ELR (cell line): ENCODE results near the gene RAN.
"Not testable (repeated sequence)": the region's sequence is repeated elsewhere in the genome, so short reads cannot be mapped to it uniquely, and the experiment has no call there.

Source experiments
- DNase-seq: peaks from one replicate; pipeline ENCODE4 v3.0.0-alpha.2; 2015; ENCODE audit warnings: low read depth

The RAN gene

GRCh38 chr12:130871286-130872178, at the start of gene RAN:
Gene RAN, plus strand, starts transcription at chr12:130872066. Its CDS starts 528 bp downstream, at chr12:130872594.
- DNase-seq: peak; percentile 92

DNA sequence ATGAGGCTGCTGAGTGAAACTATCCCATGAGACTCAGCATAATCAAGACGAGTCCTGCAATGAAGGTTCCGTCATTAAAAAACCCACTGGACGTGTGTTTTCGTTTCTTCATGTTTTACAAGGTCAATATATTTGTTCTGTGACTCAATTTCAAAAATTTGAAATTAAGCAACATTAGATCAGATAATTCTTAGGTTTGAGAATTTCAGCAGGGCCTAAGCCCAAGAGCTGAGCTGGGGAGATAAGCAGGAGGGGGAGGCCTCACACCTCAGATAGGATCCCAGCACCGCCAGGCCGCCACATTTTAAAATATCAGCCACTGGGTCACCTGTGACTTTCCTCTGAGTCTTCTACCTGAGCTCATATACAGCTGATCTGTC, 46.1 kb upstream of the RAN start:
- no peak for DNase-seq

- peak; percentile 63 for DNase-seq
Observed at GRCh38 chr12:130826151-130826801, 45.6 kb upstream of the RAN start.

GRCh38 chr12:130827432-130827831, 44.4 kb upstream of the RAN start:
- DNase-seq: no peak

- DNase-seq: no peak
Observed at GRCh38 chr12:130828895-130829294, 43.0 kb upstream of the RAN start.

DNA sequence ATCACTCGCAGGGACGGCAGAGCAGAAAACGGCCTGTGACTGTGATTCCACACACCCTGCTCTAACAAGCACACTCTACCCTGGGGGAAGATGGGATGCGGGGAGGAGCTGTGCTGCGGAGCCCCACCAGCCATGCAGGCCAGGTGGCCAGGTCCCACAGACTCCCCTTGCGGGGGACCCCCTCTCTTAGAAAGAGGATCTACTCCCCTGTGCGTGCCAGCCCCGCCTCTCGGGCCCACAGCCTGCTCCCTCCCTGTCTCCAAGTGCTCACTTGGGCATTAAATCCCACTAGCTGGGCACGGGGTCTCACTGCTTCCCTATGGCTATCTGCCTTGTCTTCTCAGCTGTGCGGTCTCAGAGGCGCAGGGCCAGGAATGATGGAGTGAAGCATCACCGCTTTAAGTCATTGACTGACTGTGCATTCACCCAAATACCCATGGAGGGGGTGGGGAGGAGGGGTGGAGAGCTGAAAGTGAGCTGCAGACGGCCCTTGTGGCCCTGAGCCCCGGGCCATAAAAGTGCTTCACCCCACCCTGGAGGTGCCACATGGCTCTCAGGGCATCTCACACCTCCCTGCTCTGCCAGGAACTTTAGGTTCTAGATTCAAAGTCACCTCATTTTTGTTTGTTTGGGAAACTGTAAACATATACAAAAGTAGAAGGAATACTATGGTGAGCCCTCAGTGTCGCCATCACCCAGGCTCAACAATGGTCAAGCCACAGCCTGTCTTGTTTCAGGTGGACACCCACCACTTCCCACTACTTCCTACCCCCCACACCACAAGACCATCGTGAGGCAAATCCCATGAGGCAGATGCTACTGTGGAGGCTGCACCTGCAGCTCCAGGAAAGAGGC, 42.2 kb upstream of the RAN start:
- DNase-seq: no peak

DNA sequence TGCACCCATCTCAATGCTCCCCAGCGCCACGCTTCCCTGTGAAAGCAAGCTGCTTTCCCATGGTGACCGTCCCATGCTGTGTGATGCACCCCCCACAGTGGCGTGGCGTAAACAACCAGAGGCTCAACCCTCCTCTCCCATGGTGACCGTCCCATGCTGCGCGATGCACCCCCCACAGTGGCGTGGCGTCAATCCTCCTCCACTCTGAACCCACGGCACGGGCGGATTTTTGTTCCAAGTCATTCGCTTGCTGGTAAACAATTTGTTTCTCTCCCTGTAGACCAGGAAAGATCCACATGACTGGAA, 41.7 kb upstream of the RAN start:
- no peak for DNase-seq

DNA sequence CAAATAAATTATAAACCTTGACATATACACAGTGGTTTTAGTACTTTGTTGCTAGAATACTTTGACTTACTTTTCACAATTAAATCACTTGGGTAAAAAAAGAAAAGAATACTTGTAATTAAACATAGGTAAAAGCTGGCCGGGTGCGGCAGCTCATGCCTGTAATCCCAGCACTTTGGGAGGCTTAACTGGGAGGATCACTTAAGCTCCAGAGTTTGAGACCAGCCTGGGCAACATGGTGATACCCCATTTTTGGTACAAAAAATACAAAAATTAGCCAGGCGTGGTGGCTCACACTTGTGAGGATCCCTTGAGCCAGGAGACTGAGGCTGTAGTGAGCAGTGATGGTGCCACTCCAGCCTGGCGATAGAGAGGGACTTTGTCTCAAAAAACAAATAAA, 40.6 kb upstream of the RAN start:
- DNase-seq: no peak

- no peak for DNase-seq
Observed at GRCh38 chr12:130831876-130832405, 39.9 kb upstream of the RAN start.

- DNase-seq: peak; percentile 35
Observed at GRCh38 chr12:130832561-130833209, 39.2 kb upstream of the RAN start.

DNA sequence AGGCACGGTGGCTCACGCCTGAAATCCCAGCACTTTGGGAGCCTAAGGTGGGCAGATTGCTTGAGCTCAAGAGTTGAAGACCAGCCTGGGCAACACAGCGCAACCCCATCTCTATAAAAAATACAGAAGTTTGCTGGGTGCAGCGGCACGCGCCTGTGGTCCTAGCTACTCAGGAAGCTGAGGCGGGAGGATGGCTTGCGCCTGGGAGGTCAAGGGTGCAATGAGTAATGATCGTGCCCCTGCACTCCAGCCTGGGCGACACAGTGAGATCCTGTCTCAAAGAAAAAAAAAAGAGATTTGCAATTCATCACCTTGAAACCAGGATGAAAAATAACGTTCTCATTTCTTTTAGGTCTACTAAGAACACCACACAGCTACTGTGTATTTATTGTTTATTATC, 36.9 kb upstream of the RAN start:
- no peak for DNase-seq

- no peak for DNase-seq
Observed at GRCh38 chr12:130835436-130835835, 36.4 kb upstream of the RAN start.

DNA sequence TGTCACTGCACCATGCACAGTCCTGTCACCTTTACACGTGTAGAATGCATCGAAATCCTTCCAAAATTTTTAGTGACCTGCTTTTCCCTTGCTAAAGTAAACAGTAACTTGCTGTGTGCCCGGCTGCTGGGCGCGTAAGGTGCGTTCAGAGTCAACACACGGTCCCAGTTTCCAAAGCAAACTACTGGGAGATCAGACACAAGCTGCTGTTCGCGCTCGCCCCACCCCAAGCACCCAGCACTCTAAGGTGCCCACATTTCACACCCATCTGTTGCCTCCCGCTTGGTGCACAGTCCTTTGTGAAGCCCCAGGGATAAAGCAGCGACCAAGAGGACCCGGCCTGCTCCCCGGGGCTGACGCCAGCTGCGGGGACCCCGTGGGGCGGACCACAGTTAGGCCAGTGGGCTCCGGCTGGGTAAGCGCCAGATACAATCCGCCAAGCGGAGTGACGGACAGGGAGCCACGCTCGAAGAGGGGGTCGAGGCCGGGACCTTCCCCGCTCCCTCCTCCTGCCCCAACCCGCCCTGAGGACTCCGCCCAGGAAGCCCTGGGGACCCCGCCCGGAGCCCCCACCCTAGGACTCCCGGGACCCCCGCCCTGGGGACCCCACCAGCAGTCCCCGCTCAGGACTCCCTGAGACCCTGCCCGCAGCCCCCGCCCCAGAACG, 33.4 kb upstream of the RAN start:
- peak; percentile 34 for DNase-seq

DNA sequence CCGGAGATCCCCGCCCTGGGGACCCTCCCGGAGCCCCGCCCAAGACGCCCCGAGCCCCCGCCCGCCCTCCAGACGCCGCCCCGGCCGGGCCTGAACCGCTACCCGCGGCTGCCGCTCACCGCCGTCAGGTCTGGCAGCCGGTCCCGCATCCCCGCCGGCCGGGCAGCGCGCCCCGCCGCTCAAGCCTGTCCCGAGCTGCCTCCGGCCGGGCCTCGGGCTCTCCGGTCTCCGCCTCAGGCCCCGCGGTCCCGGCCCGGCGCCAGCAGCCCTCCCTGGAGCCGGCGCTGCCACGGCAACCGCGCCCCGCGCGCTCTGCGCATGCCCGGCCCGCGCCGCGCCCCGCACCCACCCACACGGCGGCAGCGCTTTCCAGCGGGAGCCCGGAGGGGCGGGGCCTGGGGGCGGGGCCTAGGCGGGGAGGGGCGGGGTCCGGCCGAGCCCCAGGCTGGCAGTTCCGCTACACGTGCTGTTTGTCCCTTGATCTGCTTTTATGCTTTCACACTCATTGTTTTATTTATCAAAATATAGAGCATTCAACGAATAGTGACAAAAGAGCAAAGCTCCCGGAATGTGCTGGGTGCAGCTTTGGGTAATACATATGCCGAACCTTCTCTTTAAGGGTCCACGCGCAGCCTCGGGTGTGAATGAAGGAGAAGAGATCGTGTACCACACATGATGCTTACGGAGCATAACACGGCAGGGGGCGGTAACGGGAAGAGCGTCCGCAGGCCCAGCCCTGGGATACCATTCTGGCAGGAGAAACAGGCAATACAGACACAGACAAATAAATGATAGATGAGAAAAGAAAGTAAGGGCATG, 32.7 kb upstream of the RAN start, which contains the start of gene STX2:
Gene STX2 (minus strand): TSS at position 300 of the 819 bp plus-strand sequence. CDS start 151 bp downstream, at position 149.
- DNase-seq: peak; percentile 84

DNA sequence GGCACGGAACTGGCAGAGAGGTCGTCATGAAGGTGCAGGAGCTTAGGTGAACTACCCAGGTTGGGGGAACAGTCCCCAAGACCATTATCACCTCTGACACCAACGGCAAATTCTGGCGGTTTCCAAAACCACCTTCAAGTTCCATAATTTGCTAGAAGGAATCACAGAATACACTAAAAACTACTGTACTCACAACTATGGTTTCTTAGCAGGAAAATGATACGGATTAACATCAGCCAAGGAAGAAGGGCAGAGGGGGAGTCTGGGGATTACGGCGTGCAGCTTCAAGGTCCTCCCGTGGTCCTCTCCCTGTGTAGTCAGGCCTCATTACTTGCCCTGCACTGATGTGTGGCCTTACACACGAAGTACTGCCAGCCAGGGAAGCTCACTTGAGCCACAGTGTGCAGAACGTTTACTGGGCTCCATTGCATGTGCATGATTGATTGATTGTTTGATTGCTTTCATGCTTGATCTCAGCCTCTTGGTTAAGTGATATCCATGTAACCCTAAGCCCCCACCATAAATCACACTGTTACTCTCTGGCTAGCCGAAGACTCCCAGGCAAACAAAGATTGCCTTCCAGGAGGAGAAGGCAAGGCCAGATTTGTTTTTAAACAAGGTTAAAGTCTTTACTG, 32.0 kb upstream of the RAN start:
- no peak for DNase-seq

GRCh38 chr12:130846369-130846768, 25.5 kb upstream of the RAN start:
- DNase-seq: no peak

DNA sequence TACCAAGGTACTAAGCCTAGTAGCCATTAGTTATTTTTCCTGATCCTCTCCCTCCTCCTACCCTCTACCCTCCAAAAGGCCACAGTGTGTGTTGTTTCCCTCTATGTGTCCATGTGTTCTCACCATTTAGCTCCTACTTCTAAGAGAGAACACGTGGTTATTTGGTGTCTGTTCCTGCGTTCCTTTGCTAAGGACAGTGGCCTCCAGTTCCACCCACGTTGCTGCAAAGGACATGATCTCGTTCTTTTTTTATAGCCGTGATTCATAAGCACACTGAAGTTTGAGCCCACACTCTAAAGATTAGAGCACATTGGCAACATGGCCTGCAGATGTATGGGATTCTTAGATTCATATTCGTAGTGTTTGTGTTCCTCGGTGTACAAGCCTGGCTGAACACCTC, 24.8 kb upstream of the RAN start:
- no peak for DNase-seq

- DNase-seq: not testable (repeated sequence)
Observed at GRCh38 chr12:130848105-130848504, 23.8 kb upstream of the RAN start.

- DNase-seq: not testable (repeated sequence)
Observed at GRCh38 chr12:130848785-130849305, 23.0 kb upstream of the RAN start.
